PFSK-1 (cell line): Measurements from ENCODE around the gene PEAK1.

Experiments used
- FOXP2 ChIP-seq: optimal IDR thresholded peaks from 2 replicates; pipeline ENCODE3; 2011; ENCODE audit warnings: borderline replicate concordance, control low read depth, inconsistent platforms; ENCODE audit not compliant: insufficient read depth; ENCODE audit errors: extremely low read length, extremely low read depth
- POLR2AphosphoS5 ChIP-seq: IDR thresholded peaks from 2 replicates; pipeline ENCODE4 v1.6.1; 2012; ENCODE audit warnings: low read depth, mild to moderate bottlenecking, control low read depth, low read length, moderate library complexity
- SIN3A ChIP-seq: IDR thresholded peaks from 2 replicates; pipeline ENCODE4 v1.6.1; 2012; ENCODE audit warnings: mild to moderate bottlenecking, low read length, moderate library complexity, borderline replicate concordance; ENCODE audit not compliant: insufficient read depth
- TAF1 ChIP-seq: IDR thresholded peaks from 2 replicates; pipeline ENCODE4 v1.6.1; 2012; ENCODE audit warnings: low read length, control low read depth, borderline replicate concordance; ENCODE audit not compliant: insufficient read depth
- TF ChIP-seq, protein P1 (sequence below), 2 experiments: IDR thresholded peaks; 2 replicates each; pipeline versions ENCODE4 v1.6.1 to v1.8.0; 2011 to 2012; ENCODE audit warnings: low read depth in 2 of 2, low read length in 2 of 2, control low read depth in 1 of 2, inconsistent platforms in 1 of 2, mild to moderate bottlenecking in 1 of 2, moderate library complexity in 1 of 2; ENCODE audit not compliant: insufficient read depth in 1 of 2

The PEAK1 gene

DNA sequence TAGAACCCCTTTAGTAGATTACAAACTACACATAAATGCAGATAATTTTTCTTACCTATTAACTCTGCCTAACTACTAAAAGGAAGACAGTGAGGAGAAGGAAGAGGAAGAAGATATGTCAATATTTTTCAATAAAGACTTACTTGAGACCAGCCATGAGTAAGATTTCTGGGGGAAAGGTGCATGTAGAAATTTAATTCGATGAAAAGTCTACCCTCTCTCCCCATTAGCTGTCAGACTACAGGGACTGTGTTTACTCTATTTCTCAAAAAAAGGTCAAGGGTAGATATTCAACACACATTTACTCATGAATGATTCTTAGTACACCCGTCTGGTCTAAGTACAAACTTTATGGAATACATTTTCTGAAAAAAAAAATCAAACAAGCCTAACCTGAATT lies 355.8 kb downstream of the PEAK1 start:
- TF ChIP-seq POLR2AphosphoS5 (no peak), FOXP2 (no peak), SIN3A (no peak), TAF1 (no peak)
- TF ChIP-seq, protein P1, sequence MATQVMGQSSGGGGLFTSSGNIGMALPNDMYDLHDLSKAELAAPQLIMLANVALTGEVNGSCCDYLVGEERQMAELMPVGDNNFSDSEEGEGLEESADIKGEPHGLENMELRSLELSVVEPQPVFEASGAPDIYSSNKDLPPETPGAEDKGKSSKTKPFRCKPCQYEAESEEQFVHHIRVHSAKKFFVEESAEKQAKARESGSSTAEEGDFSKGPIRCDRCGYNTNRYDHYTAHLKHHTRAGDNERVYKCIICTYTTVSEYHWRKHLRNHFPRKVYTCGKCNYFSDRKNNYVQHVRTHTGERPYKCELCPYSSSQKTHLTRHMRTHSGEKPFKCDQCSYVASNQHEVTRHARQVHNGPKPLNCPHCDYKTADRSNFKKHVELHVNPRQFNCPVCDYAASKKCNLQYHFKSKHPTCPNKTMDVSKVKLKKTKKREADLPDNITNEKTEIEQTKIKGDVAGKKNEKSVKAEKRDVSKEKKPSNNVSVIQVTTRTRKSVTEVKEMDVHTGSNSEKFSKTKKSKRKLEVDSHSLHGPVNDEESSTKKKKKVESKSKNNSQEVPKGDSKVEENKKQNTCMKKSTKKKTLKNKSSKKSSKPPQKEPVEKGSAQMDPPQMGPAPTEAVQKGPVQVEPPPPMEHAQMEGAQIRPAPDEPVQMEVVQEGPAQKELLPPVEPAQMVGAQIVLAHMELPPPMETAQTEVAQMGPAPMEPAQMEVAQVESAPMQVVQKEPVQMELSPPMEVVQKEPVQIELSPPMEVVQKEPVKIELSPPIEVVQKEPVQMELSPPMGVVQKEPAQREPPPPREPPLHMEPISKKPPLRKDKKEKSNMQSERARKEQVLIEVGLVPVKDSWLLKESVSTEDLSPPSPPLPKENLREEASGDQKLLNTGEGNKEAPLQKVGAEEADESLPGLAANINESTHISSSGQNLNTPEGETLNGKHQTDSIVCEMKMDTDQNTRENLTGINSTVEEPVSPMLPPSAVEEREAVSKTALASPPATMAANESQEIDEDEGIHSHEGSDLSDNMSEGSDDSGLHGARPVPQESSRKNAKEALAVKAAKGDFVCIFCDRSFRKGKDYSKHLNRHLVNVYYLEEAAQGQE (IDR thresholded peaks at IDR 0.05; ENCODE audit: insufficient read depth in 1 of 2, low read depth in 2 of 2, low read length in 2 of 2): no peak

DNA sequence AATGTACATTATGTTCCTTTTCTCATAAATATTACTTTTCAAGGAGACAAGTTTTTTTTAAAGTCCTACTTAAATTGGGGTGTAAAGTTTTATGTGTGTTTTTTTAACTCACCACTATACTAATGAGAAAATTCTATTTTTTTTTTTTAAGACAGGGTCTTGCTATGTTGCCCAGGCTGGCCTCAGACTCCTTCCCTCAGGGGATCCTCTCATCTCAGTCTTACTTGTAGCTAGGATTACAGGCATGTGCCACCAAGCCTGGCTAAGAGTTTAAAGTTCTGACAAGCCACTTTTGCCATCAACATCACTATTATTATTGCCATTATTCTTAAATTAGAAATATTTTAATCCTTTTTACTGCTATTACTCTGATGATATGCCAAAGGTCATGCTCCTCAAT lies 356.7 kb downstream of the PEAK1 start:
- TF ChIP-seq TAF1: no peak
- TF ChIP-seq, protein P1 (IDR thresholded peaks at IDR 0.05; ENCODE audit: insufficient read depth in 1 of 2, low read depth in 2 of 2, low read length in 2 of 2): no peak
- no peak for TF ChIP-seq SIN3A
- TF ChIP-seq POLR2AphosphoS5: no peak
- no peak for TF ChIP-seq FOXP2

DNA sequence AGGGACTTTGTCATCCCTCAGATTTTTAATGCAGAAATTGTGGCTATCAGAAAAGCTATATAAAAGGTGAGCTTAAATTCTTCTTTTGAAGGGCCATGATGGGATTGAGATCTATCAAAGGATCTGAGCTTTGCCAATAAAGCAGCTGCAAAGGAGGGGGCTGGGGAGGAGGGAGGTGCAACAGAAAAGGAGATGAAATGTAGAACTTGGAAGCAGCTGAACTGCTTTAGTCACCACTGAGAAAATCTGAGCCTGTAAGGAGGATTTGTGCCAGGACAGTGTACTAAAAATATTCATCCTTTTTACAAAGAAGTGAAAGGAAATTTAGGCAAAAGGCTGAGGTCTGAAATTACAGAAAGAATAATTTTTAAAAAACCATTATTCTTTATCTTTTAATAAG lies 359.4 kb downstream of the PEAK1 start:
- TF ChIP-seq SIN3A (no peak), FOXP2 (no peak), TAF1 (no peak), POLR2AphosphoS5 (no peak)
- TF ChIP-seq, protein P1 (IDR thresholded peaks at IDR 0.05; ENCODE audit: insufficient read depth in 1 of 2, low read depth in 2 of 2, low read length in 2 of 2): no peak

DNA sequence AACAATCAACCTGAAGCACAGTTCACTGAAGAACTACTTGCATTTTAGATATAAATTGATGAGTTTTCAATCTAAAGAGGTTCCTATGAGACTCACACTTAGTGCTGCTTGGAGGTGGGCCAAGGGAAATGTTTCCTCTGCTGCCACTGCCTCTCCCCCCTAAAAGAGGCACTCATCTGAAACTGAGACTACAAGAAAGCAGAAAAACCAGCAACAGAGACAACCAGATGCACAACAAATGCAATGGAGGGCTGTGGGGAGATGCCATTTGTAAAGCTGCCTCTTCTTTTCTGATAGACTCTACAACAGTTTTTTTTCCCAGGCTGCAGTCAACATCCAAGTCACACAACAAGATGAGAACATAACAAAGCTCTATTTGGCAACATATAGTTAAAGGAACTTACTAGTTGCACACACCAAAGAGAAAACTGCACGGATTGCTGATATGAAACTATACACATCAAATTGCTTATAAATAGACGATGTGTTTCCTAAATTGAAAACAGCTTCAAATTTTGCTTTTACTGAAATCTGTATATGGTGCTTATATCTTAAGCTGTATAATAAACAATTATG lies 360.0 kb downstream of the PEAK1 start:
- TF ChIP-seq SIN3A (no peak), POLR2AphosphoS5 (no peak), FOXP2 (no peak), TAF1 (no peak)
- TF ChIP-seq, protein P1 (IDR thresholded peaks at IDR 0.05; ENCODE audit: insufficient read depth in 1 of 2, low read depth in 2 of 2, low read length in 2 of 2): no peak

DNA sequence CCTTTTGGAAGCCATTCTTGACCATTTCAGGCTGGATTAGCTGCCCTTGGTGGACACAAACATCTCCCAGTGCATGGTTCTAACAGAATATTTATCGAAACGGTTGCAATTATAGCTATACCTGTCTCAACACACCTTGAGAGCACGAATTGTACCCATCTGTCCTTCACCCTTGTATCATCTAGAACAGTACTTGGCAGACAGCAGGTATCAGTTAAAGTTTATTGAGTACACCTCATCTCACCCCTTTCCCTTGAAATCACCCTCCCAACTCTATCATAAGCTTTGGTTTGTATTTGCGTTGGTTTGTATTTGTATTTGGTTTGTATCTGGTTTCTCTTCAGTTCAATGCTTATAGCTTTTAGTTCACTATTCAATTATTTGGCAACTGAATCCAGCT lies 361.4 kb downstream of the PEAK1 start:
- TF ChIP-seq, protein P1 (IDR thresholded peaks at IDR 0.05; ENCODE audit: insufficient read depth in 1 of 2, low read depth in 2 of 2, low read length in 2 of 2): no peak
- no peak for TF ChIP-seq SIN3A
- TF ChIP-seq FOXP2: no peak
- no peak for TF ChIP-seq POLR2AphosphoS5
- no peak for TF ChIP-seq TAF1
